GM21825 (cell line): ENCODE results near the gene LRRC1.

Experiments
- ATAC-seq: cut with Tn5 transposase; IDR thresholded peaks from one replicate; pipeline ENCODE4 v1.9.1; 2021; ENCODE audit warnings: mild to moderate bottlenecking, moderate library complexity; ENCODE audit not compliant: unreplicated experiment

The LRRC1 gene

GRCh38 chr6:53877151-53877550 is 82.3 kb downstream of the LRRC1 start:
- no peak for ATAC-seq

DNA sequence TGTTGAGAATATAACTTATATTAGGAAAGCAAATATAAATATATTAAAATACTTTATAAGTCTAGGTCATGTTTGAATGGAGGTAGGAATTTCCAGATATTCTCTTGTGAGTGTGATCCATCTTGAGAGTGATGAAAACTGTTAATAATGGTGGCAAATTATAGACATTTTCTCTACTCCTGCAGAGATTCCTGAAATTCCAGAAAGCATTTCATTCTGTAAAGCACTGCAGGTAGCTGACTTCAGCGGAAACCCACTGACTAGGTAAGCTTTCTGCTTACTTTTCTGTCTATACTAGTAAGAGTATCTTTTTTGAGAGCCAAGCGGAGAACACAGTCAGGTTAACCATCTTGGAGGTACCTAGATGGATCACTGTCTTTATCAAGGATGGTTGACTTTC is 84.0 kb downstream of the LRRC1 start:
- no peak for ATAC-seq

DNA sequence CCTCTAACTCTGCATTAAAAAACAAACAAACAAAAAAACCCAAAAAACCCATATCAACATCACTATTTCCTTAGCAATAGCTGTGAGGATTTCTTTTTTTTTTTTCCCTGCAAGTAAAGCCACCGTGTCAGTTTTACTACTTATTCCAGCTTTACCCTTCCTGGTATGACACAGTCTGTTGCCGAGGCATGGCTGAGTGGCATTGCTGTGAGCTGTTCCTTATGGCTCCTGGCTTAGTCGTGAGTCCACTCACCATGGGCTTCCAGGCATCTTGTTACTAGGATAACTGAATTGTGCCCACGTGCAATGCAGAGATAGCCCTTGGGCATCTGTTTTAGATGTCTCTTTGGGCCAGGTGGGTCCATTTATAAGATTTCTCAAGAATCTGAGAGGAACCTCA is 84.8 kb downstream of the LRRC1 start:
- no peak for ATAC-seq

GRCh38 chr6:53887316-53887715 is 92.5 kb downstream of the LRRC1 start:
- no peak for ATAC-seq

DNA sequence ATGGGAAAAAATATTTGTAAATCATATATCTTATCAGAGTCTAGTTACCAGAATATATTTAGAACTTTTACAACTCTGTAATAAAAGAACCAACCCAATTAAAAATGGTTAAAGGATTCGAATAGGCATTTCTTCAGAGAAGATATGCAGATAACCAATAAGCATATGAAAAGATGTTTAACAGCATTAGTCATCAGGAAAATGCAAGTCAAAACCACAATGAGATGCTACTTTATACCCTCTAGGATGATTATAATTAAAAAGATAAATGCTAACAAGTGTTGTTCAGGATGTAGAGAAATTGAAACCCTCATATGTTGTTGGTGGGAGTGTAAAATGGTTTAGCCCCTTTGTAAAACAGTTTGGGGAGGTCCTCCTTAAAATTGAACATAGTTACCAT is 94.1 kb downstream of the LRRC1 start:
- ATAC-seq = no peak

- ATAC-seq = no peak
Measured at GRCh38 chr6:53889365-53889764, 94.6 kb downstream of the LRRC1 start.

DNA sequence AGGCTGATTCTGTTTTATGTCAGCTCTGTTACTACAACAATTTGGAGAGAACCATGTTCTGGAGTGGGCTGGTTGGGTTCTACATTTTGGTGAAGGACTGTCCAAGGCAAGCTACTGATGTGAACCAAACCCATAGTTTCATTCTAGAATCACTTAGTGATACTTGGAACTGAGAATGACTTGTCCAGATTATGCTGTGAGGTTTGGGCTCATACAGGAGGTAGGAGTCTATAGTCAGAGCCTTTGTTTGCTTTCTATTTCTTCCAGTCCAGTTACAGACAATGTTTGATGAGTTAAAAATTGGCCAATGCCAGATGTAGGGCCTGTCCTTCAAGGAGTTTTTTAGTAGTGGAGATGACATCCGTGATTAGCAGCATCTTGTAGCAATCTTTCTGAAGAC is 97.9 kb downstream of the LRRC1 start:
- ATAC-seq = peak; percentile 67

DNA sequence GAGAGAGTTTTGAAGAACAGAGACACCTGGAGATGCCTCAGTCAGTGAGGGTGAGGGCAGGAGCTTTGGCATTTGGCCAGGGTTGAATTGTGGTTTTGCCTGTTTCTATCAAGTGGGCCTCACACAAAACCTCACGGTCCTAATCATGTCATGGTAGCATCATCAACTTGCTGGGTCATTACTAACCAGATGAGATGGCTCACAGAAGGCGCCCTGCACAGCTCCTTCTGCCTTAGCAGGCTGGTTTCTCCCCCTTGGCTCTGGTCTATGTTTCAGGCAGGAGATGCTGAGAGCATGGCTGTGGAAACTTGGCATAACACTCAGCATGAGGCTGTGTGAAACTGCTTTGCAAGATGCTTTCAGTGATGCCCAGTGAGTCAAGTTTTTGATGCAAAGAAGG is 99.3 kb downstream of the LRRC1 start:
- no peak for ATAC-seq

DNA sequence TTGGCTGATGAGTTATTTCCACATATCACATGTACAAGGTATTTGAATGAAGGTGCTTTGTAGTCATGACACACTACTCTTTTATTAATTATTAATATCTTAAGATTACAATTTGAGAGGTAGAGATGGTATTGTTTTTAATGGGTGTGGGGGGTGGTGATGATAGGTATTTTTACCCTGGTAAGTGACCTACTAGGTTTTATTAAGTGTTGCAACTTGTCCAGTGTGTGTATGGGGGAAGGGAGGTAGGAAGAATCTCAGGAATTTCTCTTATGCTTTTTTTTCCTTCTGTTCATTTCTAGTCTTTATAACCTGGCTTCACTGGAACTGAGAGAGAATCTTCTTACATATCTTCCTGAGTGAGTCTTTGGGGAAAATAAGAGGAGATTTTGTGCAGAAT is 101.4 kb downstream of the LRRC1 start:
- no peak for ATAC-seq

DNA sequence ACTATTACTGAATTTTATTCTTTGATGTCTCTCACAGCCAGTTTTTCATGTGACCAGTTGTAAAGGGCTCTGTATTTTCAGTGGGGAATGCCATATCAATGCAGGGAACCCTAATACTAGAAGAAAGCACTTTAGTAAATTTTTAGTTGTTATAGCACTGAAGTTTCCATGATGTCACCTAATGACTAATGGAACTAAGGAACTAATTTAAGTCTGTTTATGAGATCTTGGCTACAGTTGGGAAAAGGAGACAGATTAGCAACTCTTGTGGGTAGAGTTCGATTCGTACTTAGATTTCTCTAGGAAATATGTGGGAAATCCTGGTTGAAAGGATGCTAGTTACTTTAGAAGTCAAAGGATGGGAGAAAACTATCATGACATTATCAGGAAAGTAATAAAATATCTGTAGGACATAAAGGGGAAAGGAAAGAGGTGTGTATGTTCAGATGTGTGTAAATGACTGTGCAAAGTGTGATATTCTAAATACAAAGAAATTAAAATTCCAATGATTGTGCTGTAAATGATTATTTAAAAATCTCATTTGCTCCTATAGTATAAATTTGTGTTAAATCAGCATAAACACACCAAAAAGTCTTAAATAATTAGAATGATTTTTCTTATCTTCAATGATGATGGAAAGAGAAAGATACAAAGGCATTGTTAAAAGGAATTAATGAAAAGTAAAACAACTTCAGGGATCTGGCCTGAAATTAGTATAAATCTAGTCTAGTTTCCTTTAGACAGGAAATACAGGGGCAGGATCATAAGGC is 103.4 kb downstream of the LRRC1 start:
- no peak for ATAC-seq

DNA sequence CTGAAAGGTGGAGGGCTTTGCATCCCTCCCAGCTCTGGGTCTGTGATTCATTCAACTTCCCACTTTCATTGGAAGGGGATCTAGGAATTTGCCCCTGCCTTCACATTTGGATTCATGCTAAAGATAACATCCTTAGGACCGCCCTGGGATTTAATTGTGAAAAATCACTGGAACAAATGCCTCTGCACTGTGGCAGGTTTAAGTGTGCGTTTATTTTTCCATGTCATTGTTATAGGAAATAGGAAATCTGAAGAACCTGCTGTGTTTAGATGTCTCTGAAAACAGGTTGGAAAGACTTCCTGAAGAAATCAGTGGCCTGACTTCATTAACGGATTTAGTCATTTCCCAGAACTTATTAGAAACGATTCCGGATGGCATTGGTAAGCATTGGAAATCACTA is 104.7 kb downstream of the LRRC1 start:
- no peak for ATAC-seq

DNA sequence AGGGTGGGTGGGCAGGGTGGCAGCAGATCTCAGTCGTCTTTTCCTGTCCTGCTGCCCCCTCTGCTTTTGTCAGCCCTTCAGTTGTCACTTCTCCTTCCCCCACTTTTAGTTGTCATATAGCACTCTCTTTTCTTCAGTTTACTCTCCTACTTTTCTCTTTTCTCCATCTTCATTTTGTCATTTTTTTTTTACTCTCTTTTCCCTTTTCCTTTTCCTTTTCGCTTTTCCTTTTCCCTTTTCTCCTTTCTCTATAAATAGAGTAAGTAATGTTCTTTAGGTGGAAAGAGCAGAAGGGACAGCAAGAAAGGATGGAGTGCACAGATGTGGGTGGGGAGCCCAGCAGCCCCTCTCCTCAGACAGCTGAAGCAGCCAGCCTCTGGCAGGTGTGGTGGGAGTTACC is 108.6 kb downstream of the LRRC1 start:
- ATAC-seq = no peak

DNA sequence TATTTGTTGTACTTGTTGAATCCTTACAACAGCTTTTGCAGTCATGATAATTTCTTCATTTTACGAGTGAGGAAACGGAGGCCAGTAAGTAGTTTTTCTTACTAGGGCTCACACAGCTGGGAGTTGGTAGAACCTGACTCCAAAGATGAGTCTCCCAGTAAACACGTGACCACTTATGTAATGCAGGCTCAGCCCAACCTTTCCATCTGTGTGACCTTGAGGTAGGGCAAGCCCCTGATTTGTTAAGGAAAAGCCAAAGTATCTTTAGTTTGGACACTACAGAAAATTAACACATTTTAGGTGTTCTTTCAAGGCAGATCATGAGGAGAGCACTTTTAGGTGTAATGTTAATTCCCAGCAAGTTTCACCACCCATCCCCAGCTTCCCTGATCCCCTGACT is 111.3 kb downstream of the LRRC1 start:
- ATAC-seq = no peak

DNA sequence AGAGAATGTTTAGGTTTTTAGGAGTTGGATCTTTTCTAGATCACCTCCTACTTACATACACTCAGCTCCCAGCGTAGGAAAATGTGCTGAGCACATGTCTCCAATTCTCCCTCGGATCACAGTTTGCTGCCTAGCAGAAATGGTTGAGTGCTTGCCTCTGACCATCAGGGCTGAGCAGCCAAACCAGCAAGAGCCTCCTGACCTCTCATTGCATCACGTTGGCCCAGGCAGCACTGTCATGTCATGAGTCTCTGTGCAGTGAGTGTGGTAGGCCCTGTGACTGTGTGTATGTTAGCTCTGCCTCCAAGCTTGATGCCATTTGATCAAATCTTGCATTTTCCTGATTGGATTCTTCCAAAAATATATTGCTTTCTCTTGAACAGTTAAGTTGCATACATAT is 112.0 kb downstream of the LRRC1 start:
- no peak for ATAC-seq

- ATAC-seq = no peak
Measured at GRCh38 chr6:53910834-53911233, 116.0 kb downstream of the LRRC1 start.

GRCh38 chr6:53912661-53913060 is 117.9 kb downstream of the LRRC1 start:
- no peak for ATAC-seq

GRCh38 chr6:53913286-53913685 is 118.5 kb downstream of the LRRC1 start:
- ATAC-seq = no peak

GRCh38 chr6:53915026-53915691 is 120.4 kb downstream of the LRRC1 start:
- no peak for ATAC-seq

DNA sequence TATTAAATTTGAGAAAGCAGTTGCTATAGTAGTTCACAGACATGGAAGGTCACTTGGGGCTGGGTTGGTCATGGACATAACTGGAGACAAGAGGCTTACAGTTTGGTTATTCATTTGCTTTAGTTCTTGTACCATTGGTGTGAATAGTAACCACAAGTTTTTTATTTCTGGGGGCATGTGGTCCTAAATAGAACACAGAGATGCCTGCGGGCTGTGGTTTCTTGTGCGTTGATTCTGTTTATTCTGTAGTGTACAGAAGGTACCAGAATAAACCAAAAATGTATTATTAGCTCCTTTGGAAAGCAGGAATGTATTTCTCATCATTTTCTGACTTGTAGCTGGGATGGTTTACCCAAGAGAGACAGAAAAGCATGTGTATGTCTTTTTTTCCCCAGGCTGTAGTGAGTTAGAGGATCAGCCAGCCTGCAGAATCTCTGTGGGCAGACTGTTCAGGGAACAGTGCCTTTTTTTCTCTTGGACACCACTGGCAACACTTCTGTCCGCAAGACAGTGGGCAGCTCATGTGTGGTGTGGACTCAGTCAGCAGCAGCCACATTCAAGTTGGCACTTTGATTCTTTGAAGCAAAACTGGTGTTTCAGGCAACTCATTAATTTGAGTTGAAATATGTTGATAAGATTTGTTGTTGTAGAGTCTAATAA is 122.1 kb downstream of the LRRC1 start:
- peak; percentile 69 for ATAC-seq

DNA sequence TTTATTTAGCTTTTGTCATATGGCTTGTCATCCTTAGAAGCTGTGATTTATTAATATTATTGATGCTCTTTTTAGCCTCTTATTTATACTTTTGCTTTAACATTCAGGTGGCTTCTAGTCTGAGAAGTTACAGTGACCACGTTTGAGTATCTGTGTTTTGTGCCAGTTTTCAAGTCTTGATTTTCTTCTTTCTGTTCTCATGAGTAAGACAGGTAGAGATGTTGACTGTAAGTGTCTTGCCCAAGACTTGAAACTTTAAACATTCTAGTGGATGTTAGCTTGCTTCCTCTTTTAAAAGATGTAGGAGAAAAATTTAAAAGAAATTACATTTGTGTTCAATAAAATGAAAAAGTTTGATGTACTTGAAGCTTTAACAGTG is 122.6 kb downstream of the LRRC1 start:
- peak; percentile 54 for ATAC-seq

DNA sequence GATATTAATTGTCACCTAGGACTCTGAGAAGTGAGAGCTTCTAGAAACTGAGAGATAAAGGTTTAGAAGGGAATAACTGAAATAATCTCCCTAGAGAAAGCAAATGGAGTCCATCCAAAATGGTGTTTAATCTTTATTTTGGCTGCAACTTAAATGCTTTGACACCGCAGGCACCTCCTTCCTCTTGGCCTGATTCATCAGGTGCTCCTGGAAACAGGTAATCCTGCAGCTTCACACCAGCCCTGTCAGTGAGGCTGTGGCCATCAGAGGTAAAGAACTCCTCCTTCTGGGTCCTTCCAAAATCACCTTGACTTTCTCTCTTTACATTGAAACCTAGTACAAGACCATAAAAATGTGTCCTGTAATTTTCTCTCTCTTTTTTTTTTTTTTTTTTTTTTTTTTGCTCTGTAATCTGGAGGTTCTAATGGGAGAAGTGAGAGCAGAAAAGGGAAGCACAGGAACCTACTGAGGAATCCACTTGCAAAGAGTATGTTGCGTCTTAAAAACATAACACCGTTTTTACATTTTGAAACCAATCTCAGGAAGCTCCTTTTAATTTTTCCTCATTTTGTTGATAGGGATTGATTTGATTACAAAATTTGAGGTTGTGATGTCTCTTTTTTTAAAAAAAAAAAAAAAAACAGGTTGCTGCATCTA is 124.2 kb downstream of the LRRC1 start:
- no peak for ATAC-seq

GRCh38 chr6:53919881-53920360 is 125.1 kb downstream of the LRRC1 start:
- ATAC-seq = no peak
